OCI-LY3 (cell line): ENCODE results near the gene MCUR1.

Experiments
- EZH2phosphoT487 ChIP-seq: fragments of 200-600 bp; shearing (Covaris generic); IDR thresholded peaks from 2 replicates; pipeline ENCODE4 v1.6.1; 2018; ENCODE audit warnings: antibody characterized with exemption, mixed run types, low read depth
- TF ChIP-seq, protein P1 (sequence below): fragments of 200-600, 300-600 bp; sonication (generic); IDR thresholded peaks from 2 replicates; pipeline ENCODE4 v1.5.1; 2014; ENCODE audit warnings: antibody characterized with exemption, low read length, low read depth

DNA sequence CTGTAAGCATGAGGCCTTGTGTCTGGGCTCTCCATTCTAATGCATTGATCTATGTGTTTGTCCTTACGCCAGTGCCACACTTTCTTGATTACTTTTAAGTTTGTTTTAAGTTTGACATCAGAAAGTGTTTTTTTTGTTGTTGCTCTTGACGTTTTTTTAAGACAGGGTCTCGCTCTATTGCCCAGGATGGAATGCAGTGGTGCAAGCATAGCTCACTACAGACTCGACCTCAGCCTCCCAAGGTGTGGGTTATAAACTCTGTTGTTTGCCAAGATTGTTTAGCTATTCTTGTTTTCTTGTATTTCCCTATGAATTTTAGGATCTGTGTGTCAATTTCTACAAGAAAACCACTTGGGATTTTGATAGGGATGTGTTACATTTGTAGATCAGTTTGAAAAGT, 5.6 kb downstream of the MCUR1 start:
- TF ChIP-seq, protein P1, sequence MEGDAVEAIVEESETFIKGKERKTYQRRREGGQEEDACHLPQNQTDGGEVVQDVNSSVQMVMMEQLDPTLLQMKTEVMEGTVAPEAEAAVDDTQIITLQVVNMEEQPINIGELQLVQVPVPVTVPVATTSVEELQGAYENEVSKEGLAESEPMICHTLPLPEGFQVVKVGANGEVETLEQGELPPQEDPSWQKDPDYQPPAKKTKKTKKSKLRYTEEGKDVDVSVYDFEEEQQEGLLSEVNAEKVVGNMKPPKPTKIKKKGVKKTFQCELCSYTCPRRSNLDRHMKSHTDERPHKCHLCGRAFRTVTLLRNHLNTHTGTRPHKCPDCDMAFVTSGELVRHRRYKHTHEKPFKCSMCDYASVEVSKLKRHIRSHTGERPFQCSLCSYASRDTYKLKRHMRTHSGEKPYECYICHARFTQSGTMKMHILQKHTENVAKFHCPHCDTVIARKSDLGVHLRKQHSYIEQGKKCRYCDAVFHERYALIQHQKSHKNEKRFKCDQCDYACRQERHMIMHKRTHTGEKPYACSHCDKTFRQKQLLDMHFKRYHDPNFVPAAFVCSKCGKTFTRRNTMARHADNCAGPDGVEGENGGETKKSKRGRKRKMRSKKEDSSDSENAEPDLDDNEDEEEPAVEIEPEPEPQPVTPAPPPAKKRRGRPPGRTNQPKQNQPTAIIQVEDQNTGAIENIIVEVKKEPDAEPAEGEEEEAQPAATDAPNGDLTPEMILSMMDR: no peak
- no peak for TF ChIP-seq EZH2phosphoT487
